ENCODE data around the gene NOS1AP.

Gene NOS1AP

GRCh38 chr1:162218546-162218945, 149.1 kb downstream of the NOS1AP start:
- no peak for DNase-seq (ENCODE audit: low spot score)
- FAIRE-seq: no peak

- no peak for FAIRE-seq
Measured at GRCh38 chr1:162218975-162219374, 149.5 kb downstream of the NOS1AP start.

GRCh38 chr1:162219461-162219860, 150.0 kb downstream of the NOS1AP start:
- FAIRE-seq (no peak), DNase-seq (ENCODE audit: low spot score) (no peak)

More at GRCh38 chr1:162218975-162219374, 149.5 kb downstream of the NOS1AP start:
- DNase-seq (ENCODE audit: low spot score): no peak

GRCh38 chr1:162220009-162220539, 150.6 kb downstream of the NOS1AP start:
- DNase-seq (ENCODE audit: low spot score) (no peak), FAIRE-seq (no peak)

GRCh38 chr1:162222014-162222413, 152.5 kb downstream of the NOS1AP start:
- FAIRE-seq: no peak
- DNase-seq (ENCODE audit: low spot score): no peak

GRCh38 chr1:162222730-162223129, 153.2 kb downstream of the NOS1AP start:
- no peak for FAIRE-seq

GRCh38 chr1:162223488-162223887, 154.0 kb downstream of the NOS1AP start:
- no peak for FAIRE-seq
- DNase-seq (ENCODE audit: low spot score): no peak

More at GRCh38 chr1:162222730-162223129, 153.2 kb downstream of the NOS1AP start:
- DNase-seq (ENCODE audit: low spot score): no peak

- no peak for FAIRE-seq
- no peak for DNase-seq (ENCODE audit: low spot score)
Measured at GRCh38 chr1:162224267-162224666, 154.8 kb downstream of the NOS1AP start.

GRCh38 chr1:162228586-162228985, 159.1 kb downstream of the NOS1AP start:
- no peak for DNase-seq (ENCODE audit: low spot score)
- no peak for FAIRE-seq

GRCh38 chr1:162229549-162229948, 160.1 kb downstream of the NOS1AP start:
- no peak for DNase-seq (ENCODE audit: low spot score)

GRCh38 chr1:162230096-162230495, 160.6 kb downstream of the NOS1AP start:
- FAIRE-seq (no peak), DNase-seq (ENCODE audit: low spot score) (no peak)

More at GRCh38 chr1:162229549-162229948, 160.1 kb downstream of the NOS1AP start:
- no peak for FAIRE-seq

- DNase-seq (ENCODE audit: low spot score) (no peak), FAIRE-seq (no peak)
Measured at GRCh38 chr1:162230517-162230916, 161.0 kb downstream of the NOS1AP start.

GRCh38 chr1:162232034-162232711, 162.7 kb downstream of the NOS1AP start:
- no peak for FAIRE-seq
- no peak for DNase-seq (ENCODE audit: low spot score)

- FAIRE-seq (no peak), DNase-seq (ENCODE audit: low spot score) (no peak)
Measured at GRCh38 chr1:162233066-162233465, 163.6 kb downstream of the NOS1AP start.

GRCh38 chr1:162233937-162234336, 164.4 kb downstream of the NOS1AP start:
- DNase-seq (ENCODE audit: low spot score) (no peak), FAIRE-seq (no peak)

GRCh38 chr1:162234571-162234970, 165.1 kb downstream of the NOS1AP start:
- DNase-seq (ENCODE audit: low spot score): no peak
- FAIRE-seq: no peak

- FAIRE-seq (no peak), DNase-seq (ENCODE audit: low spot score) (no peak)
Measured at GRCh38 chr1:162235241-162235800, 165.8 kb downstream of the NOS1AP start.

GRCh38 chr1:162236201-162236600, 166.7 kb downstream of the NOS1AP start:
- no peak for FAIRE-seq
- no peak for DNase-seq (ENCODE audit: low spot score)

GRCh38 chr1:162236618-162237017, 167.1 kb downstream of the NOS1AP start:
- DNase-seq (ENCODE audit: low spot score) (no peak), FAIRE-seq (no peak)

- FAIRE-seq (no peak), DNase-seq (ENCODE audit: low spot score) (no peak)
Measured at GRCh38 chr1:162240577-162240976, 171.1 kb downstream of the NOS1AP start.

- no peak for DNase-seq (ENCODE audit: low spot score)
- FAIRE-seq: no peak
Measured at GRCh38 chr1:162242804-162243203, 173.3 kb downstream of the NOS1AP start.

GRCh38 chr1:162248854-162249535, 179.5 kb downstream of the NOS1AP start:
- peak; percentile 9 for DNase-seq (ENCODE audit: low spot score)
- no peak for FAIRE-seq

All from urothelium cell line (cell line).